SK-N-SH treated with all-trans-retinoic acid at 6 μM for 48 hours (cell line): ENCODE data around the gene LILRA6.

Experiments
- GLIS3 ChIP-seq: fragments of 250-450 bp; sonication (Bioruptor Pico); IDR thresholded peaks from 2 replicates; pipeline ENCODE4 v1.5.0; 2020; ENCODE audit warnings: mild to moderate bottlenecking, moderate library complexity
- PATZ1 ChIP-seq: fragments of 250-450 bp; sonication (Bioruptor Pico); IDR thresholded peaks from 2 replicates; pipeline ENCODE4 v1.8.0; 2020; ENCODE audit warnings: mild to moderate bottlenecking, moderate library complexity, borderline replicate concordance
- RARB ChIP-seq: fragments of 250-450 bp; sonication (Bioruptor Pico); IDR thresholded peaks from 2 replicates; pipeline ENCODE4 v1.8.0; 2021; ENCODE audit warnings: mild to moderate bottlenecking, moderate library complexity
- TOX ChIP-seq: fragments of 250-450 bp; sonication (Bioruptor Pico); IDR thresholded peaks from 2 replicates; pipeline ENCODE4 v1.8.0; 2021; ENCODE audit warnings: mild to moderate bottlenecking, moderate library complexity, borderline replicate concordance
- ZC3H10 ChIP-seq: fragments of 250-450 bp; sonication (Bioruptor Pico); IDR thresholded peaks from 2 replicates; pipeline ENCODE4 v1.5.1; 2021; ENCODE audit warnings: mild to moderate bottlenecking, moderate library complexity

GRCh38 chr19:54204767-54205468, 37.7 kb downstream of the LILRA6 start:
- TF ChIP-seq RARB (CRISPR knock-in tag) (no peak), PATZ1 (CRISPR knock-in tag) (no peak), GLIS3 (CRISPR knock-in tag) (no peak), TOX (CRISPR knock-in tag) (no peak), ZC3H10 (CRISPR knock-in tag) (no peak)
